C4-2B (cell line): ENCODE results near the gene CEP83.

ENCODE experiments used
- H3K27ac ChIP-seq: fragments of 450-650 bp; 2 replicates; pipeline ENCODE4 v1.5.1; 2017
- ZFX ChIP-seq: fragments of 450-650 bp; IDR thresholded peaks from 2 replicates; pipeline ENCODE4 v1.6.1; 2017
- TF ChIP-seq, protein P1 (sequence below): fragments of 450-650 bp; conservative IDR thresholded peaks from 2 replicates; pipeline ENCODE4 v1.5.1; 2017; ENCODE audit warnings: mild to moderate bottlenecking

The CEP83 gene

DNA sequence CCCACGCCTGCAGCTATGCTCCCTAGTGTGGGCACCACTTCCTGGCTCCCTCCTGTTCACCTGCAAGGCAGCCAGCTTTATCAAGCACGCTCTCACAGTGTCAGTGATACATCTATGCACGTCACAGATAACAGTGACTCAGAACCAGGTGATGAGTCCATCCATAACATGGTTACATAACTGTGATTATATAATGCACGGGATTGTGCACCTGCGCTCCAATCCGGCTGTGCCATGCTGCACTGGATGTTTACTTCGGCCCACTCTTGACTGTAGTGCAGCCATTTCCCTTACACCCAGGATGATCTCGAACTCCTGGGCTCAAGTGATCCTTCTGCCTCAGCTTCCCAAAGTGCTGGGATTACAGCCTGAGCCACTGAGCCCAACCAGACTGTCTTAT, 38.4 kb upstream of the CEP83 start:
- no peak for TF ChIP-seq ZFX
- TF ChIP-seq, protein P1, sequence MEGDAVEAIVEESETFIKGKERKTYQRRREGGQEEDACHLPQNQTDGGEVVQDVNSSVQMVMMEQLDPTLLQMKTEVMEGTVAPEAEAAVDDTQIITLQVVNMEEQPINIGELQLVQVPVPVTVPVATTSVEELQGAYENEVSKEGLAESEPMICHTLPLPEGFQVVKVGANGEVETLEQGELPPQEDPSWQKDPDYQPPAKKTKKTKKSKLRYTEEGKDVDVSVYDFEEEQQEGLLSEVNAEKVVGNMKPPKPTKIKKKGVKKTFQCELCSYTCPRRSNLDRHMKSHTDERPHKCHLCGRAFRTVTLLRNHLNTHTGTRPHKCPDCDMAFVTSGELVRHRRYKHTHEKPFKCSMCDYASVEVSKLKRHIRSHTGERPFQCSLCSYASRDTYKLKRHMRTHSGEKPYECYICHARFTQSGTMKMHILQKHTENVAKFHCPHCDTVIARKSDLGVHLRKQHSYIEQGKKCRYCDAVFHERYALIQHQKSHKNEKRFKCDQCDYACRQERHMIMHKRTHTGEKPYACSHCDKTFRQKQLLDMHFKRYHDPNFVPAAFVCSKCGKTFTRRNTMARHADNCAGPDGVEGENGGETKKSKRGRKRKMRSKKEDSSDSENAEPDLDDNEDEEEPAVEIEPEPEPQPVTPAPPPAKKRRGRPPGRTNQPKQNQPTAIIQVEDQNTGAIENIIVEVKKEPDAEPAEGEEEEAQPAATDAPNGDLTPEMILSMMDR = no peak
- no peak overlapping the region for H3K27ac ChIP-seq

DNA sequence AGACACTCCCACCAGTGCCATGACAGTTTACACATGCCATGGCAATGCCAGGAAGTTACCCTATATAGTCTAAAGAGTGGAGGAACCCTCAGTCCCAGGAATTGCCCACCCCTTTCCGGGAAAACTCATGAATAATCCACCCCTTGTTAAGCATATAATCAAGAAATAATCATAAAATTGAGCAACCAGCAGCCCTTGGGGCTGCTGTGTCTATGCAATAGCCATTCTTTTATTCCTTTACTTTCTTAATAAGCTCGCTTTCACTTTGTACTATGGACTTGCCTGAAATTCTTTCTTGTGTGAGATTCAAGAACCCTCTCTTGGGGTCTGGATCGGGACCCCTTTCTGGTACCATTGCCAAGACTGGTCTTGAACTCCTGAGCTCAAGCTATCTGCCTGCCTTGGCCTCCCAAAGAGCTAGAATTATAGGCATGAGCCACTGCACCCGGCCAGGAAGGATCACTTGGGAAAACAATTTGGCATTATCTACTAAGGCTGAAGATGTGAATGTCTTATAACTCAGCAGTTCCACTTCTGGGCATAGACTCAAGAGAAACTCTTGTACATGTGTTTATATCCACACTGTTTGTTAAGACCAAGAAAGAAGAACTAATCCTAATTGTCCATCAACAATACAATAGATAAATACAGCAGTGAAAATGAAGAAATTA, 35.9 kb upstream of the CEP83 start:
- no peak for TF ChIP-seq ZFX
- TF ChIP-seq, protein P1 = no peak
- H3K27ac ChIP-seq = no peak overlapping the region

DNA sequence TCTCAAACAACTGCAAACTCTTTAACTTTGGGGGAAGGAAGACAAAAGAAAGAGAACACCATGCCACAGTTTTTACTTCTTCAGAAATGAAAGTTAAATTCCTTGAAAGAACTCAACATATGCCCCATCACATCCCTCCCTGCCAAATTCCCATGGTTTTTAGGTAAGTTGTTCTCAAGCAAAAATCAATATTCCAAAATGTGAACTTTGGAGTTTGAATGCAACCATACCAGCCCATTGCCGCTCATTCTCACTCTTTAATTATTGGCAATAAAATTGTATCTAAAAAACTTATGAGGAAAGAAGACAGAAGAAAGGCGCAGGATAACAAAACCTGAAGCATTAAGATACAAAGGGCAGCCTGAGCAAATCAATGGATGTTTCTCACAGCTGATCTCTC, 31.8 kb upstream of the CEP83 start:
- TF ChIP-seq, protein P1 = no peak
- TF ChIP-seq ZFX = no peak
- H3K27ac ChIP-seq = no peak overlapping the region

DNA sequence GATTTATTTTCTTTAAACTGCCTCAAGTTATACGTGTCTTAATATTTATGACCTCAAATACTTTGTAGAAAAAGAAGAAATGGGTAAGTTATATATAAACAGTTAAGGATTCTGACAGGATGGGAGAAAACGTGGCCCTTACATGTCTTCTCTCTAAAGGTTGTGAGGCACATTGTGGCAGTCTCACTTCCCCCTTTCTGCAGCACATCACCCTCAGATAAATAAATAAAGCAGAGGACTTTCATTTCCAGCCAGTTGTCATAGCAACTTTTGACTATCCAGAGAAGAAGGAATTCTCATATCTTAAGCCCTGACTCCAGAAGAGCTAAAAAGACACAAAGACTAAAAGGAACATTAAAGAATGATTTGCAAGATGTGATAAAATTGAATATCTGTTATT, 28.8 kb upstream of the CEP83 start:
- no peak overlapping the region for H3K27ac ChIP-seq
- no peak for TF ChIP-seq ZFX

DNA sequence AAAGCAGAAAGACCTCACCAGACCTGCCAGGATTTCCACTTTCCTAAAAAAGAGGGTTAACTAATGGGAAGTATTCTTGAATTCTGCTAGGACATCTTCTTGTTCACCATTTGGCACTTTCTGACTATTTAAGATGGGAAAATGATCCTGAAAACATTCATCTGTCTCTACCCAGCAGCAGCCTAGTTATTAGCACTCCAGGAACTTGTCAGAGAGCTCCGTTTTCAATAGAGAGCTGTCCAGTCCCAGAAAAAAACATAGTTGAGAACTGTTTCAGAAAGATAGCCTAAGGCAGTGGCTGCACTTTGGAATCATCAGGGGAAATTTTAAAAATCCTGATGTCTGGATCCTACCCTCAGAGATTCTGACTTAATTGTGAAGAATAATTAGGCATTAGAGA, 22.1 kb upstream of the CEP83 start:
- TF ChIP-seq, protein P1 = no peak
- no peak for TF ChIP-seq ZFX
- H3K27ac ChIP-seq = no peak overlapping the region

DNA sequence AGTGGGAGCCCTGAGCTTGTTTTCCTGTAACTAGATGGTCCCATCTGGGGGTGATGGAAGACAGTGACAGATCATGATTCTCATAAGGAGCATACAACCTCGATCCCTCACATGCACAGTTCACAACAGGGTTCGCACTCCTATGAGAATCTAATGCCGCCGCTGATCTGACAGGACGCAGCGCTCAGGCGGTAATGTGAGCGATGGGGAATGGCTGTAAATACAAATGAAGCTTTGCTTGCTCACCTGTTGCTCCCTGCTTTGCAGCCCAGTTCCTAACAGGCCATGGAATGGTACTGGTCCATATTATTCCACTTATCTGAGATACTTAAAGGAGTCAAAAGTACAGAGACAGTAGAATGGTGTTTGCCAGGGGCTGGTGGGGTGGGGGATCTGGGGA, 9.9 kb upstream of the CEP83 start:
- no peak overlapping the region for H3K27ac ChIP-seq
- TF ChIP-seq, protein P1 = no peak
- no peak for TF ChIP-seq ZFX

DNA sequence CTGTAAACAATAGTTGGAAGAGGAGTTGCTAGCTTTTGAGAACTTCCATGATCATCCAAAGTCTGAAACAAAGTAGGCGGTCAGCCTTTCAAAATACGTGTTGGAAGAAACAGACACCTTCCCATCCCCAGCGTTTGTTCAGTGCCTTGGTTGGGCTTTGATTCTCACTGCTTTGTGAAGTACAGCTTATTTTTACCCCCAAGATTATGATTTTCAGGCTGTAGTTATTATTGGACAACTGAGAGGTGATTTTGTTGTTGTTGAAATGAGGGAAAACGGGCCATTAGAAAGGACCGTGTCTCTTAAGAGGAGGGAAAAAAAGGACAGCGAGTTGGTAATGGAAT, 921 bp upstream of the CEP83 start:
- no peak for TF ChIP-seq ZFX
- TF ChIP-seq, protein P1 = no peak
- peak overlapping the region; percentile 78 for H3K27ac ChIP-seq
